HepG2 (cell line): ENCODE measurements around the gene KCNQ1OT1. TPM values are rescaled to one million over a fixed set of nuclear protein-coding genes. Genes with fewer than 3 reads are reported as not detected.

Experiments used
- ATAC-seq: fragments of 200-7000 bp; cut with Tn5 transposase; 3 replicates; pipeline ENCODE4 v1.9.1; 2020; ENCODE audit warnings: mild to moderate bottlenecking, moderate library complexity
- BruUV-seq: library from RNA; stranded (reverse); fragments of 400-500 nt; replicated peaks from 2 replicates; lab custom pipeline; 2021; lab: Mats Ljungman, UMichigan
- CTCF ChIA-PET: fragments of 300-600 bp; formaldehyde crosslinking; extraction: SDS; loops from one replicate; lab custom pipeline; 2021; ENCODE audit warnings: low total read pairs, inconsistent platforms, low intra/inter-chr PET ratio; lab: Yijun Ruan, JAX
- POLR2A ChIA-PET: fragments of 350-600 bp; sonication (Branson Sonifier 250); formaldehyde crosslinking; loops from one replicate; lab custom pipeline; 2020; ENCODE audit warnings: antibody characterized with exemption, inconsistent platforms; lab: Yijun Ruan, JAX
- DNase-seq: peaks from one replicate; pipeline ENCODE4 v3.0.0-alpha.2; 2015; ENCODE audit warnings: low spot score
- FAIRE-seq: peaks from 3 replicates; lab custom pipeline; 2011; peaks lifted over from hg19 to GRCh38; lab: Jason Lieb, UNC
- H2AFZ ChIP-seq: one replicate; pipeline ENCODE4 v1.6.1; 2011; ENCODE audit warnings: low read length, inconsistent platforms
- H3K27ac ChIP-seq: fragments of 300-600 bp; 3 replicates; pipeline ENCODE4 v1.8.0; 2011; ENCODE audit warnings: mixed run types, mild to moderate bottlenecking, mixed read lengths, low read length, inconsistent platforms; ENCODE audit not compliant: insufficient read depth; ENCODE audit errors: extremely low read length
- H3K27me3 ChIP-seq, 2 experiments: fragments of 200-600 bp in 1 of 2; 2 replicates in 1 of 2; 3 replicates in 1 of 2; pipeline versions ENCODE4 v1.6.0 to v1.8.0; 2011; ENCODE audit warnings: low read length in 2 of 2, mild to moderate bottlenecking in 2 of 2, moderate library complexity in 2 of 2, inconsistent platforms in 1 of 2; ENCODE audit not compliant: insufficient read depth in 2 of 2, control insufficient read depth in 1 of 2
- H3K36me3 ChIP-seq, 2 experiments: fragments of 200-600 bp in 1 of 2; replicated peaks in 1 of 2; 2 replicates in 1 of 2; 3 replicates in 1 of 2; pipeline versions ENCODE4 v1.5.1 to v1.8.0; 2011; ENCODE audit warnings: low read length in 2 of 2, inconsistent platforms in 1 of 2; ENCODE audit not compliant: insufficient read depth in 2 of 2, control insufficient read depth in 1 of 2
- H3K4me1 ChIP-seq: 2 replicates; pipeline ENCODE4 v1.5.1; 2012; ENCODE audit warnings: low read length, inconsistent platforms; ENCODE audit not compliant: insufficient read depth
- H3K4me2 ChIP-seq: 2 replicates; pipeline ENCODE4 v1.6.0; 2011; ENCODE audit warnings: low read depth, low read length, inconsistent platforms
- H3K4me3 ChIP-seq, 3 experiments: fragments of 200-600 bp in 1 of 3; sonication (generic), shearing (Covaris generic) in 1 of 3; replicated peaks in 1 of 3; 2 replicates each; pipeline ENCODE4 v1.5.1; 2011 to 2016; ENCODE audit warnings: low read length in 3 of 3, inconsistent platforms in 2 of 3, low read depth in 2 of 3, mild to moderate bottlenecking in 2 of 3, control low read depth in 1 of 3, mixed read lengths in 1 of 3; ENCODE audit not compliant: insufficient read depth in 1 of 3
- H3K79me2 ChIP-seq: one replicate; pipeline ENCODE4 v1.6.1; 2011; ENCODE audit warnings: low read length, inconsistent platforms; ENCODE audit not compliant: insufficient read depth
- H3K9ac ChIP-seq: 2 replicates; pipeline ENCODE4 v1.6.0; 2011; ENCODE audit warnings: mild to moderate bottlenecking, low read depth, low read length, inconsistent platforms; ENCODE audit not compliant: insufficient read depth
- H3K9me3 ChIP-seq: 2 replicates; pipeline ENCODE4 v1.5.1; 2012; ENCODE audit warnings: mild to moderate bottlenecking, low read length
- H4K20me1 ChIP-seq: 2 replicates; pipeline ENCODE4 v1.6.0; 2011; ENCODE audit warnings: inconsistent platforms, mild to moderate bottlenecking, low read length, moderate library complexity; ENCODE audit not compliant: insufficient read depth
- AHR ChIP-seq: IDR thresholded peaks from 2 replicates; pipeline ENCODE4 v1.6.1; 2018; ENCODE audit warnings: missing genetic modification reagents, missing compliant biosample characterization
- FIP1L1 ChIP-seq: fragments of 200-400 bp; formaldehyde crosslinking; IDR thresholded peaks from 2 replicates; pipeline ENCODE4 v1.6.1; 2018; ENCODE audit warnings: low read depth, mild to moderate bottlenecking, low read length, moderate library complexity, borderline replicate concordance; ENCODE audit not compliant: insufficient read depth
- HNRNPL ChIP-seq: fragments of 200-400 bp; formaldehyde crosslinking; IDR thresholded peaks from 2 replicates; pipeline ENCODE4 v1.6.1; 2017; ENCODE audit warnings: mild to moderate bottlenecking, low read depth, low read length
- NCOA1 ChIP-seq: sonication (generic); formaldehyde crosslinking; IDR thresholded peaks from 2 replicates; pipeline ENCODE4 v1.9.0; 2021; ENCODE audit warnings: missing genetic modification reagents
- NR2F1 ChIP-seq, 2 experiments: fragments of 450-650 bp in 1 of 2; formaldehyde crosslinking in 1 of 2; IDR thresholded peaks; 2 replicates each; pipeline versions ENCODE4 v1.5.0 to v1.6.1; 2016 to 2020; ENCODE audit warnings: mild to moderate bottlenecking in 1 of 2, missing compliant biosample characterization in 1 of 2, missing genetic modification reagents in 1 of 2, moderate library complexity in 1 of 2
- POLR2G ChIP-seq: fragments of 200-400 bp; formaldehyde crosslinking; IDR thresholded peaks from 2 replicates; pipeline ENCODE4 v1.6.1; 2018; ENCODE audit warnings: mild to moderate bottlenecking, low read depth, low read length, moderate library complexity
- RBM22 ChIP-seq: fragments of 200-400 bp; formaldehyde crosslinking; optimal IDR thresholded peaks from 2 replicates; pipeline ENCODE3; 2017; ENCODE audit warnings: mild to moderate bottlenecking, low read length, moderate library complexity
- SAP130 ChIP-seq: IDR thresholded peaks from 2 replicates; pipeline ENCODE4 v1.6.1; 2016; ENCODE audit warnings: low read depth
- SATB2 ChIP-seq: sonication (generic); formaldehyde crosslinking; IDR thresholded peaks from 2 replicates; pipeline ENCODE4 v1.5.0; 2020; ENCODE audit warnings: missing genetic modification reagents
- SP4 ChIP-seq: sonication (generic); formaldehyde crosslinking; IDR thresholded peaks from 2 replicates; pipeline ENCODE4 v1.8.1; 2023; ENCODE audit warnings: mild to moderate bottlenecking, missing genetic modification reagents
- ZBTB14 ChIP-seq: sonication (generic); formaldehyde crosslinking; IDR thresholded peaks from 2 replicates; pipeline ENCODE4 v1.4.0; 2020; ENCODE audit warnings: missing genetic modification reagents
- ZHX1 ChIP-seq: sonication (generic); formaldehyde crosslinking; IDR thresholded peaks from 2 replicates; pipeline ENCODE4 v1.8.1; 2022; ENCODE audit warnings: low read depth, mild to moderate bottlenecking, missing genetic modification reagents
- ZNF230 ChIP-seq: sonication (generic); formaldehyde crosslinking; IDR thresholded peaks from 2 replicates; pipeline ENCODE4 v1.4.0; 2020; ENCODE audit warnings: mild to moderate bottlenecking, missing genetic modification reagents
- ZNF235 ChIP-seq: sonication (generic); formaldehyde crosslinking; IDR thresholded peaks from 2 replicates; pipeline ENCODE4 v1.8.1; 2023; ENCODE audit warnings: mild to moderate bottlenecking, missing genetic modification reagents, borderline replicate concordance
- ZNF367 ChIP-seq: sonication (generic); formaldehyde crosslinking; IDR thresholded peaks from 2 replicates; pipeline ENCODE4 v1.4.0; 2020; ENCODE audit warnings: missing genetic modification reagents, borderline replicate concordance
- ZNF557 ChIP-seq: sonication (generic); formaldehyde crosslinking; IDR thresholded peaks from 2 replicates; pipeline ENCODE4 v1.4.0; 2020; ENCODE audit warnings: missing genetic modification reagents
- ZNF703 ChIP-seq: sonication (generic); formaldehyde crosslinking; IDR thresholded peaks from 2 replicates; pipeline ENCODE4 v1.5.1; 2020; ENCODE audit warnings: missing genetic modification reagents, mild to moderate bottlenecking, moderate library complexity, borderline replicate concordance
- WGBS: methylation state at CpG from one replicate; pipeline ENCODE4 v1.1.6; 2017; ENCODE audit warnings: low lambda C conversion rate; 5-methylcytosine and 5-hydroxymethylcytosine counted together
- in situ Hi-C: cut with HindIII; loops from 2 replicates; pipeline ENCODE4 v1.10.0; 2017; ENCODE audit warnings: low pct_unique_long_range_greater_than_20kb; ENCODE audit not compliant: extremely low pct_ligation_motif_present
- intact Hi-C: fragments of 100-400 bp; cut with micrococcal nuclease; formaldehyde crosslinking; loops from one replicate; pipeline ENCODE4 v1.10.0; 2022; ENCODE audit not compliant: unreplicated experiment
- polyA plus RNA-seq, 8 experiments: library from polyadenylated mRNA; depleted of rRNA in 3 of 8; stranded (reverse) in 7 of 8; unstranded in 1 of 8; fragments of >200 nt; fragmentation: Illumina TruSeq in 4 of 8; extraction: Trizol in 4 of 8; gene quantifications; 2 replicates each; pipeline versions ENCODE4 v1.2.1 to v1.2.3, GENCODE V29; 2011 to 2016; ENCODE audit warnings: low read depth in 4 of 8, missing spikeins in 1 of 8, mixed read lengths in 1 of 8; ENCODE audit not compliant: insufficient read depth in 1 of 8
- total RNA-seq, 5 experiments: library from RNA; depleted of rRNA; stranded (reverse); fragments of >200 nt; fragmentation: Illumina TruSeq; extraction: Trizol; gene quantifications; 2 replicates each; pipeline ENCODE4 v1.2.3, GENCODE V29; 2016; ENCODE audit warnings: low read depth in 1 of 5
- TF ChIP-seq, protein P1 (sequence below): sonication (generic); formaldehyde crosslinking; IDR thresholded peaks from 2 replicates; pipeline ENCODE4 v1.9.0; 2021; ENCODE audit warnings: missing genetic modification reagents, borderline replicate concordance

KCNQ1OT1 gene
- total and polyA plus RNA-seq, 2 of the 13 experiments (the other 11 are each of a cell fraction or from before 2014, with no cell fraction given): 1.3 to 18.9 TPM

GRCh38 chr11:2653930-2654739 is 45.7 kb downstream of the KCNQ1OT1 start:
- ChIA-PET CTCF (no interaction called here), POLR2A (interaction anchor here (1.0 kb wide), 1 partner anchor 90 kb away, joined by 3 read pairs; no protein-coding TSS in a partner anchor)
- no peak overlapping the region for H3K4me2 ChIP-seq
- no peak overlapping the region for H3K4me3 ChIP-seq
- no peak overlapping the region for H2AFZ ChIP-seq
- H3K27ac ChIP-seq: no peak overlapping the region
- H3K36me3 ChIP-seq: peaks cover 1 to 4% of the 10 kb centered on the region in 2 experiments; a peak in 1 of 5 replicates
- no TSS peak for BruUV-seq
- H3K4me1 ChIP-seq: 0 out of 2 replicates have a peak, but pooled peaks cover 5% of the 10 kb centered on the region
- no peaks in the 10 kb centered on the region for H3K27me3 ChIP-seq
- WGBS: 98% methylated on average over 15 of the region's 16 CpGs
- peaks cover 62% of the 10 kb centered on the region for H3K9me3 ChIP-seq
- no peak for FAIRE-seq
- H3K9ac ChIP-seq: no peak overlapping the region
- ATAC-seq: peak; percentile 12; the same call in 2 of the 3 replicates
- no peak for DNase-seq
- intact Hi-C loops (loop anchor here (5.0 kb wide), 1 partner anchor 122 kb away; no protein-coding TSS in a partner anchor), in situ Hi-C loops (no loop called here)
- peaks cover 30% of the 10 kb centered on the region for H4K20me1 ChIP-seq
- no peaks in the 10 kb centered on the region for H3K79me2 ChIP-seq
- TF ChIP-seq RBM22: peak; percentile 75
- no peak for TF ChIP-seq ZNF703
- peak; percentile 60; the same call in 1 of the 2 replicates for TF ChIP-seq FIP1L1
- TF ChIP-seq SAP130 (CRISPR knock-in tag): no peak
- TF ChIP-seq ZNF367 (CRISPR knock-in tag): no peak
- TF ChIP-seq POLR2G: peak; percentile 52
- TF ChIP-seq ZNF557 (CRISPR knock-in tag): no peak
- no peak for TF ChIP-seq SATB2 (CRISPR knock-in tag)
- TF ChIP-seq ZNF230: no peak
- TF ChIP-seq NCOA1 (CRISPR knock-in tag): no peak
- TF ChIP-seq NR2F1 (CRISPR knock-in tag; IDR thresholded peaks at IDR 0.05): no peak
- no peak for TF ChIP-seq AHR (CRISPR knock-in tag)
- TF ChIP-seq, protein P1, sequence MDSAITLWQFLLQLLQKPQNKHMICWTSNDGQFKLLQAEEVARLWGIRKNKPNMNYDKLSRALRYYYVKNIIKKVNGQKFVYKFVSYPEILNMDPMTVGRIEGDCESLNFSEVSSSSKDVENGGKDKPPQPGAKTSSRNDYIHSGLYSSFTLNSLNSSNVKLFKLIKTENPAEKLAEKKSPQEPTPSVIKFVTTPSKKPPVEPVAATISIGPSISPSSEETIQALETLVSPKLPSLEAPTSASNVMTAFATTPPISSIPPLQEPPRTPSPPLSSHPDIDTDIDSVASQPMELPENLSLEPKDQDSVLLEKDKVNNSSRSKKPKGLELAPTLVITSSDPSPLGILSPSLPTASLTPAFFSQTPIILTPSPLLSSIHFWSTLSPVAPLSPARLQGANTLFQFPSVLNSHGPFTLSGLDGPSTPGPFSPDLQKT (CRISPR knock-in tag): no peak
- TF ChIP-seq ZBTB14 (CRISPR knock-in tag): no peak
- 0 out of 2 replicates have a peak, but pooled peaks have one; percentile 27 for TF ChIP-seq HNRNPL
- no peak for TF ChIP-seq ZNF235 (CRISPR knock-in tag)
- TF ChIP-seq ZHX1 (CRISPR knock-in tag): no peak
- no peak for TF ChIP-seq SP4 (CRISPR knock-in tag)
